ENCODE data around the gene HOXC5. TPM values are rescaled to one million over a fixed set of nuclear protein-coding genes. Genes with fewer than 3 reads are reported as not detected.
A peak's percentile ranks its signal among the peaks of the same experiment; 100 is the strongest.

HOXC5 gene
- total RNA-seq, 1 experiment from 2014 or later, result not detected

DNA sequence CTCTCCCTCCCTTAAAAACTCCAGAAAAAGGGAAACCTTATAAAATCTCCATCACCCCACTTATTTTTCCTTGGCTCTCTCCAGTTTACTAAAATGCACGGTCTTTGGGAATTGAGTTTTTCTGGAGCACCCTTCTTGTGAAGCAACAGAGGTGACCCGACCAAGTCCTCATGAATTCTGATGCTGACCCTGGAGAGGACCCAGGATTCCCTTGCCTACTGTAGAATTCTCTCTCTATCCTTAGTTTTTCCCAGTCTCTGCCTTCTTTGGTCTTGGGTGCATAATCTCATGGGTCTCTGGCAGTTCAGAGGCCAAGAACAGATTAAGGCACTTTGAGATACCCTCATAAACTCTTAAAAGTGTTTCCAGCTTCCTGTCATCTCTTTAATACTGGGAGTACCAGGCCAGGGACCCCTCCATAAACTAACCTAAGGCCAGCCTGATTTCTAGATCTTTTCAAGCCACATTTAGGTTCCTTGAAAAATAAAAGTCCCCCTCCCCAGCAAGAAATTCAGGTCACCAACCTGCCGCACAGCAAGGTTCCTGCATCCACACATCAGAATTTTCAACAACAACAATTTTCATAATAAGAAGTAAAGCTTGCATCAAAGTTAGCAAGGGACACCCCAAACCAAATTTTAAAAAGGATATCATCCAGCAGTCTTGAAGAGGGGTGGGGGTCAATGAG is 15.7 kb downstream of the HOXC5 start:
- Histone ChIP-seq H4K20me1 (ENCODE audit: insufficient read depth, low read depth, low read length) (no peaks in the 10 kb centered on the region), H3K36me3 (ENCODE audit: insufficient read depth, low read length) (no peaks in the 10 kb centered on the region), H3K27me3 (ENCODE audit: low read length) (no peaks in the 10 kb centered on the region), H3K27ac (ENCODE audit: low read length) (no peak overlapping the region), H3K9me2 (replicated peaks; ENCODE audit: insufficient read depth, low read length) (no peaks in the 10 kb centered on the region), H3K4me2 (ENCODE audit: low read depth, low read length, poor library complexity, severe bottlenecking) (no peak overlapping the region), H3K79me2 (ENCODE audit: low read length) (no peaks in the 10 kb centered on the region), H3K4me3 (ENCODE audit: low read length) (no peak overlapping the region), H3K9me3 (ENCODE audit: low read length) (no peaks in the 10 kb centered on the region), H3K4me1 (ENCODE audit: low read length) (peaks cover 26% of the 10 kb centered on the region), H3K9ac (ENCODE audit: low read length) (no peak overlapping the region), H2AFZ (ENCODE audit: low read length) (no peak overlapping the region)
- DNase-seq, result no peak

DNA sequence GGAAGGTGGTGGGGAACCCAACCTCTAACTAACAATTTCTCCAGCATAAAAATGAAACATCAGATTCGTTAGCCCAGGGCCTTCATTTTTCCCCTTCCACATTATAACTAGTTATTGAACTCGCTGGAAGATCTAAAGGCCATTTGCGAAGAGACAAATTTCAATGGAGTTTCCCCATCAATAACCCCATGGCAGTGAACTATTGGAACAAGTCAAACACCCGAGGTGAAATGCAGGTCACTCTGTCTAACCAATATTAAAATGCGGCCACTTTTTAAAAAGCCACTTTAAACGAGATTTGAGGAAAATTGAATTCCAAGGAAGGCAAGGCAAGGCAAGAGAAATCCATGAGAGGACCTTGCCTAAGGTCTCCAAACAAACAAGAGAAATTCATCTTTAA is 16.3 kb downstream of the HOXC5 start:
- H3K4me2 ChIP-seq (ENCODE audit: low read depth, low read length, poor library complexity, severe bottlenecking), result no peak overlapping the region
- H3K27me3 ChIP-seq (ENCODE audit: low read length), result no peaks in the 10 kb centered on the region
- no peak overlapping the region for H3K9ac ChIP-seq (ENCODE audit: low read length)
- no peak for DNase-seq
- peaks cover 5% of the 10 kb centered on the region for H3K79me2 ChIP-seq (ENCODE audit: low read length)
- H4K20me1 ChIP-seq (ENCODE audit: insufficient read depth, low read depth, low read length), result no peaks in the 10 kb centered on the region
- no peak overlapping the region for H3K4me3 ChIP-seq (ENCODE audit: low read length)
- no peaks in the 10 kb centered on the region for H3K36me3 ChIP-seq (ENCODE audit: insufficient read depth, low read length)
- H3K9me2 ChIP-seq (replicated peaks; ENCODE audit: insufficient read depth, low read length), result no peaks in the 10 kb centered on the region
- H3K27ac ChIP-seq (ENCODE audit: low read length), result no peak overlapping the region
- H3K4me1 ChIP-seq (ENCODE audit: low read length), result peaks cover 20% of the 10 kb centered on the region
- no peak overlapping the region for H2AFZ ChIP-seq (ENCODE audit: low read length)
- no peaks in the 10 kb centered on the region for H3K9me3 ChIP-seq (ENCODE audit: low read length)

DNA sequence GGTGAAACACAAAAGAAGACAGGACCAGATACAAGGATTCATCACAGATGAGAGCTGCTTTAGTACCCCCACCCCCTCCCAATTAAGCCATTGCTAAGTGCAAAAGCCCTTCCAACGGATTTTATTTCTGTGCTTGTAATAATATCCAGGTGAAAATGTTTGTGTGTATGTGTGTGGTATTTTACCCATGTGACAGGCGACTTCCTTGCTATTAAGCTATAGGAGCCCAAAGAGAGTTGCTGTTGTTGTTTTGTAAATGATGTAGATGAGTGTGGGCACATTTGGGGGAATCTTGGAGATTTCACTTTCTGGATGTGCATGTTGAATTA is 17.6 kb downstream of the HOXC5 start:
- Histone ChIP-seq H3K9ac (ENCODE audit: low read length) (no peak overlapping the region), H3K4me3 (ENCODE audit: low read length) (no peak overlapping the region), H4K20me1 (ENCODE audit: insufficient read depth, low read depth, low read length) (peaks cover 4% of the 10 kb centered on the region; the same call in 1 of the 2 replicates), H3K4me1 (ENCODE audit: low read length) (peaks cover 25% of the 10 kb centered on the region), H3K9me3 (ENCODE audit: low read length) (no peaks in the 10 kb centered on the region), H3K4me2 (ENCODE audit: low read depth, low read length, poor library complexity, severe bottlenecking) (no peak overlapping the region), H3K9me2 (replicated peaks; ENCODE audit: insufficient read depth, low read length) (no peaks in the 10 kb centered on the region), H3K36me3 (ENCODE audit: insufficient read depth, low read length) (0 out of 2 replicates have a peak, but pooled peaks cover 2% of the 10 kb centered on the region), H2AFZ (ENCODE audit: low read length) (no peak overlapping the region), H3K79me2 (ENCODE audit: low read length) (peaks cover 16% of the 10 kb centered on the region), H3K27me3 (ENCODE audit: low read length) (no peaks in the 10 kb centered on the region), H3K27ac (ENCODE audit: low read length) (no peak overlapping the region)
- no peak for DNase-seq

DNA sequence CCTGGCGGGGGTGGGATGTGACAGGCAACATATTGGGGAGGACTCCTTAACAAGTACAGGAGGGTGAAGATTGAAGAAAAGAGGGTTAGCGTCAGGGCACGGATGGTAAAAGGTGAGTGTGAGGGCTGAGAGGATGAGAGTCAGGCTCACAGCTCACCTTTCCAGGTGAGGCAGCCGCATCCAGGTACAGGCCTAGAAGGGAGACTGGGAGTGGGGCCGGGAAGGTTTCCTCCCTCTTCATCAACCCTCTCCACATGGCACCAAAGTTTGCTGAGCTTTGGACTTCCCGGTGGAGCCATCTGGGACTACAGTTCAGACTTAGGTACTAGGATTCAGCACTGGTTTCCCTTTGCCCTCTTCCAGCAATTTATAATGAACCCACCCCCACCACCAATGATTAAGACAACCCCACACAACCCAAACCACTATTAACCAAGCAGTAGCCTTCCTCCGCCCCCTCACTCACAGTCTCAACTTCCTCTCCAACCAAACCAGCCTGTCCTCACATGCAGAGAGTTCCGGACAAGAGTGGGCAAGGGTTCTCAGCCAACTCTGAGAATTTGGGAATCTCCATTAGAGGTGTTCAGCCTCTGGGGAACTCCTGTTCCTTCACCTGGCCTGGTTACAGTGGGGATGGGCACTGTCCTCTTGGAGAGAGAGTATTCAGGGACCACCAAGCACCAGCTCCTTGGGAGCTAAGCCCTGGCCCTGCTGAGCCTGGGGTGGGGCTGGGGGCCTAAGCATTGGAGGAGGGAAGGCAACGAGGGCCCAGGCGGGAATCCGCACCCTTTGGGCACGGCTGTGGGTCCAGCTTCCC is 18.4 kb downstream of the HOXC5 start:
- peaks cover 4% of the 10 kb centered on the region; the same call in 1 of the 2 replicates for H4K20me1 ChIP-seq (ENCODE audit: insufficient read depth, low read depth, low read length)
- H3K36me3 ChIP-seq (ENCODE audit: insufficient read depth, low read length), result peaks cover 8% of the 10 kb centered on the region; the same call in 1 of the 2 replicates
- H2AFZ ChIP-seq (ENCODE audit: low read length), result no peak overlapping the region
- no peak overlapping the region for H3K4me3 ChIP-seq (ENCODE audit: low read length)
- no peaks in the 10 kb centered on the region for H3K9me2 ChIP-seq (replicated peaks; ENCODE audit: insufficient read depth, low read length)
- DNase-seq, result no peak
- no peaks in the 10 kb centered on the region for H3K9me3 ChIP-seq (ENCODE audit: low read length)
- H3K27ac ChIP-seq (ENCODE audit: low read length), result no peak overlapping the region
- peaks cover 17% of the 10 kb centered on the region for H3K79me2 ChIP-seq (ENCODE audit: low read length)
- H3K27me3 ChIP-seq (ENCODE audit: low read length), result no peaks in the 10 kb centered on the region
- peaks cover 33% of the 10 kb centered on the region for H3K4me1 ChIP-seq (ENCODE audit: low read length)
- H3K9ac ChIP-seq (ENCODE audit: low read length), result 0 out of 2 replicates have a peak overlapping the region, but pooled peaks have one; percentile 12
- H3K4me2 ChIP-seq (ENCODE audit: low read depth, low read length, poor library complexity, severe bottlenecking), result peak overlapping the region; percentile 99

- Histone ChIP-seq H3K36me3 (ENCODE audit: insufficient read depth, low read length) (peaks cover 8% of the 10 kb centered on the region; the same call in 1 of the 2 replicates), H3K27ac (ENCODE audit: low read length) (no peak overlapping the region), H4K20me1 (ENCODE audit: insufficient read depth, low read depth, low read length) (peaks cover 4% of the 10 kb centered on the region; the same call in 1 of the 2 replicates), H3K4me1 (ENCODE audit: low read length) (peaks cover 36% of the 10 kb centered on the region), H3K9ac (ENCODE audit: low read length) (peak overlapping the region; percentile 95), H3K27me3 (ENCODE audit: low read length) (no peaks in the 10 kb centered on the region), H3K9me2 (replicated peaks; ENCODE audit: insufficient read depth, low read length) (no peaks in the 10 kb centered on the region), H3K9me3 (ENCODE audit: low read length) (no peaks in the 10 kb centered on the region), H3K79me2 (ENCODE audit: low read length) (peaks cover 17% of the 10 kb centered on the region), H3K4me2 (ENCODE audit: low read depth, low read length, poor library complexity, severe bottlenecking) (peak overlapping the region; percentile 99), H3K4me3 (ENCODE audit: low read length) (peak overlapping the region; percentile 98), H2AFZ (ENCODE audit: low read length) (peak overlapping the region; percentile 13)
- peak; percentile 56 for DNase-seq
These were observed 19.1 kb downstream of the HOXC5 start for GRCh38 chr12:54051874-54052437.

DNA sequence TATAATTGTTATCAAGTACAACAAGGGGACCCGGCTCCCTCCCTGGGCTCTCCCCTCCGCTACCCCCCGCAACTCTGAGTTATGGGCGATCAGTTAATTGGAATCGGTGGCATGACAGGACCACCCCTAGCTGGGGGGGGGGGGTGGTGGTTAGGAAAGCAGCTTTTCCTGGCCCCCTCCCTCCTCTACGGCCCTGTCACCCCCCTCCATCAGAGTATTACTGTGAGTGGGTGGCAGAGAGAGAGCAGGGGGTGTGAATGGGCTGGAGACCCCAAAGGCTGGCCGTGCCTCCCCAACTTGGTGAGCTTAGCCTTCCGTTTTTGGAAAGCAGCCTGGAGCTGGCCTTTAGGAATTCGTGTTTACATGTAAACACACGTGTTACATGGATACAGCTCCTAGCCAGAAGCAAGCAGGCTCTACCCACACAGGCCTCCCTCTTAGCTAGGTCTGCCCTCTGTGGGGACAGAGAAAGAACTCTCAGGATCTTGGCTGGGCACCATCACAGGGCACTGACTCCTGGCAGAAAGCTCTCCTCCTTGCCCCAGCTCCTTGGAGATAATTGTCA is 19.7 kb downstream of the HOXC5 start:
- Histone ChIP-seq H3K9me2 (replicated peaks; ENCODE audit: insufficient read depth, low read length) (no peaks in the 10 kb centered on the region), H4K20me1 (ENCODE audit: insufficient read depth, low read depth, low read length) (peaks cover 4% of the 10 kb centered on the region; the same call in 1 of the 2 replicates), H3K79me2 (ENCODE audit: low read length) (peaks cover 17% of the 10 kb centered on the region), H3K4me2 (ENCODE audit: low read depth, low read length, poor library complexity, severe bottlenecking) (peak overlapping the region; percentile 99), H3K9me3 (ENCODE audit: low read length) (no peaks in the 10 kb centered on the region), H2AFZ (ENCODE audit: low read length) (peak overlapping the region; percentile 13; the same call in 1 of the 2 replicates), H3K9ac (ENCODE audit: low read length) (peak overlapping the region; percentile 95), H3K27me3 (ENCODE audit: low read length) (no peaks in the 10 kb centered on the region), H3K4me3 (ENCODE audit: low read length) (peak overlapping the region; percentile 98), H3K27ac (ENCODE audit: low read length) (peak overlapping the region; percentile 83; the same call in 1 of the 2 replicates), H3K36me3 (ENCODE audit: insufficient read depth, low read length) (peaks cover 8% of the 10 kb centered on the region; the same call in 1 of the 2 replicates), H3K4me1 (ENCODE audit: low read length) (peaks cover 36% of the 10 kb centered on the region)
- DNase-seq, result no peak

GRCh38 chr12:54053003-54053750 is 20.3 kb downstream of the HOXC5 start:
- Histone ChIP-seq H3K27me3 (ENCODE audit: low read length) (no peaks in the 10 kb centered on the region), H3K4me3 (ENCODE audit: low read length) (peak overlapping the region; percentile 98), H3K27ac (ENCODE audit: low read length) (peak overlapping the region; percentile 83), H4K20me1 (ENCODE audit: insufficient read depth, low read depth, low read length) (peaks cover 4% of the 10 kb centered on the region; the same call in 1 of the 2 replicates), H3K36me3 (ENCODE audit: insufficient read depth, low read length) (peaks cover 8% of the 10 kb centered on the region; the same call in 1 of the 2 replicates), H3K79me2 (ENCODE audit: low read length) (peaks cover 17% of the 10 kb centered on the region), H3K9me2 (replicated peaks; ENCODE audit: insufficient read depth, low read length) (no peaks in the 10 kb centered on the region), H3K4me1 (ENCODE audit: low read length) (peaks cover 36% of the 10 kb centered on the region), H3K4me2 (ENCODE audit: low read depth, low read length, poor library complexity, severe bottlenecking) (peak overlapping the region; percentile 99), H3K9me3 (ENCODE audit: low read length) (no peaks in the 10 kb centered on the region), H3K9ac (ENCODE audit: low read length) (peak overlapping the region; percentile 95), H2AFZ (ENCODE audit: low read length) (peak overlapping the region; percentile 7; the same call in 1 of the 2 replicates)
- peak; percentile 92 for DNase-seq
